ENCODE results near the gene LYST. TPM values are rescaled to one million over a fixed set of nuclear protein-coding genes. Genes with fewer than 3 reads are reported as not detected.
"Not testable (repeated sequence)": the region's sequence is repeated elsewhere in the genome, so short reads cannot be mapped to it uniquely, and the experiment has no call there.

The LYST gene
- polyA plus RNA-seq, 1 of the 3 experiments (the other 2 are of a cell fraction): 3.9 TPM

DNA sequence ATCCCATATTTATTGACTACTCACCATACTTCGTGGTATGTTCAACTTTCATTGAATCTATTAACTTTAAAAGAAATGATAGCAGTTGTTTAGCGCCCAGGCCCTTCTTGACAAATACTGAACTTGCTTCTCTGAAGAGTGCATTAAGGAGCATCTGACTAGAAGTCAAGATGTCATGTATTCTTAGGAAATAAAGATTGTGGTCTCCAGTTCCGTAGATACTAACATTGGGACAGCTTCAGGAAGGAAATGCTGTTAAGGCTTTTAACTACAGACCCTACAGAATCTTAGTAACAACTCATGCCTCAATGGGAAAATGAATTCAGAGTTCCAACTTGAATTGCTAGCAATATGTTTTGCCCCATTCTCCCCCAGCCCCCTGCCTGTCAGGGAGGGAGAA, 14.8 kb downstream of the LYST start:
- ChIA-PET POLR2A (no interaction called here), CTCF (interaction anchor here (1.5 to 3.4 kb wide), 2 partner anchors 9 to 14 kb away, joined by 6 to 13 read pairs; partner anchors contain the start of gene LYST)
- Histone ChIP-seq H3K36me3 (replicated peaks in 1 of 2; ENCODE audit: control insufficient read depth in 1 of 2, insufficient read depth in 2 of 2, low read length in 1 of 2) (no peaks in the 10 kb centered on the region), H3K9me2 (no peaks in the 10 kb centered on the region), H3F3A (replicated peaks; ENCODE audit: insufficient read depth) (peaks cover 6% of the 10 kb centered on the region), H2AFZ (ENCODE audit: low read depth) (no peak overlapping the region), H3K79me2 (ENCODE audit: insufficient read depth) (peaks cover 49% of the 10 kb centered on the region), H3K4me2 (no peak overlapping the region), H3K9me3 (no peaks in the 10 kb centered on the region), H3K27me3 (ENCODE audit: insufficient read depth) (no peaks in the 10 kb centered on the region), H3K27ac (ENCODE audit: low read depth in 2 of 2, low read length in 1 of 2) (no peak overlapping the region), H3K9ac (no peak overlapping the region), H3K4me1 (ENCODE audit: control insufficient read depth in 1 of 2, insufficient read depth in 2 of 2, low read depth in 1 of 2, low read length in 1 of 2) (no peaks in the 10 kb centered on the region; a peak in 1 of 4 replicates), H4K20me1 (ENCODE audit: insufficient read depth) (no peaks in the 10 kb centered on the region), H3K4me3 (ENCODE audit: low read depth in 2 of 2, low read length in 1 of 2) (no peak overlapping the region)
- WGBS (ENCODE audit: low lambda C conversion rate): 92% methylated on average over 3 of the region's 3 CpGs
- no peak for DNase-seq
- no peak for TF ChIP-seq FOXM1 (IDR thresholded peaks at IDR 0.05; ENCODE audit: low read depth)
- TF ChIP-seq POLR2AphosphoS5 (IDR thresholded peaks at IDR 0.05; ENCODE audit: low read depth, low read length): no peak
- TF ChIP-seq, protein P1, sequence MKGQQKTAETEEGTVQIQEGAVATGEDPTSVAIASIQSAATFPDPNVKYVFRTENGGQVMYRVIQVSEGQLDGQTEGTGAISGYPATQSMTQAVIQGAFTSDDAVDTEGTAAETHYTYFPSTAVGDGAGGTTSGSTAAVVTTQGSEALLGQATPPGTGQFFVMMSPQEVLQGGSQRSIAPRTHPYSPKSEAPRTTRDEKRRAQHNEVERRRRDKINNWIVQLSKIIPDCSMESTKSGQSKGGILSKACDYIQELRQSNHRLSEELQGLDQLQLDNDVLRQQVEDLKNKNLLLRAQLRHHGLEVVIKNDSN (IDR thresholded peaks at IDR 0.05; ENCODE audit: borderline replicate concordance, low read depth): no peak
- no peak for TF ChIP-seq MEF2A (IDR thresholded peaks at IDR 0.05; ENCODE audit: borderline replicate concordance, low read depth)
- TF ChIP-seq YY1 (IDR thresholded peaks at IDR 0.05; ENCODE audit: low read depth): no peak
- TF ChIP-seq NRF1 (IDR thresholded peaks at IDR 0.05; ENCODE audit: low read depth, low read length): no peak
- no peak for TF ChIP-seq TEAD4 (IDR thresholded peaks at IDR 0.05; ENCODE audit: borderline replicate concordance, insufficient read depth)
- no peak for TF ChIP-seq SIN3A (IDR thresholded peaks at IDR 0.05; ENCODE audit: borderline replicate concordance, low read depth, low read length)
- TF ChIP-seq SMC3 (IDR thresholded peaks at IDR 0.05; ENCODE audit: low read depth, low read length): no peak
- TF ChIP-seq, protein P2, sequence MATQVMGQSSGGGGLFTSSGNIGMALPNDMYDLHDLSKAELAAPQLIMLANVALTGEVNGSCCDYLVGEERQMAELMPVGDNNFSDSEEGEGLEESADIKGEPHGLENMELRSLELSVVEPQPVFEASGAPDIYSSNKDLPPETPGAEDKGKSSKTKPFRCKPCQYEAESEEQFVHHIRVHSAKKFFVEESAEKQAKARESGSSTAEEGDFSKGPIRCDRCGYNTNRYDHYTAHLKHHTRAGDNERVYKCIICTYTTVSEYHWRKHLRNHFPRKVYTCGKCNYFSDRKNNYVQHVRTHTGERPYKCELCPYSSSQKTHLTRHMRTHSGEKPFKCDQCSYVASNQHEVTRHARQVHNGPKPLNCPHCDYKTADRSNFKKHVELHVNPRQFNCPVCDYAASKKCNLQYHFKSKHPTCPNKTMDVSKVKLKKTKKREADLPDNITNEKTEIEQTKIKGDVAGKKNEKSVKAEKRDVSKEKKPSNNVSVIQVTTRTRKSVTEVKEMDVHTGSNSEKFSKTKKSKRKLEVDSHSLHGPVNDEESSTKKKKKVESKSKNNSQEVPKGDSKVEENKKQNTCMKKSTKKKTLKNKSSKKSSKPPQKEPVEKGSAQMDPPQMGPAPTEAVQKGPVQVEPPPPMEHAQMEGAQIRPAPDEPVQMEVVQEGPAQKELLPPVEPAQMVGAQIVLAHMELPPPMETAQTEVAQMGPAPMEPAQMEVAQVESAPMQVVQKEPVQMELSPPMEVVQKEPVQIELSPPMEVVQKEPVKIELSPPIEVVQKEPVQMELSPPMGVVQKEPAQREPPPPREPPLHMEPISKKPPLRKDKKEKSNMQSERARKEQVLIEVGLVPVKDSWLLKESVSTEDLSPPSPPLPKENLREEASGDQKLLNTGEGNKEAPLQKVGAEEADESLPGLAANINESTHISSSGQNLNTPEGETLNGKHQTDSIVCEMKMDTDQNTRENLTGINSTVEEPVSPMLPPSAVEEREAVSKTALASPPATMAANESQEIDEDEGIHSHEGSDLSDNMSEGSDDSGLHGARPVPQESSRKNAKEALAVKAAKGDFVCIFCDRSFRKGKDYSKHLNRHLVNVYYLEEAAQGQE (IDR thresholded peaks at IDR 0.05; ENCODE audit: low read depth, low read length): no peak
- no peak for TF ChIP-seq ELF1 (IDR thresholded peaks at IDR 0.05)
- TF ChIP-seq MXI1 (IDR thresholded peaks at IDR 0.05; ENCODE audit: low read depth, low read length): no peak
- TF ChIP-seq RFX5 (IDR thresholded peaks at IDR 0.05; ENCODE audit: low read length): no peak
- TF ChIP-seq RXRA (IDR thresholded peaks at IDR 0.05; ENCODE audit: borderline replicate concordance, low read depth): no peak
- TF ChIP-seq, protein P3, sequence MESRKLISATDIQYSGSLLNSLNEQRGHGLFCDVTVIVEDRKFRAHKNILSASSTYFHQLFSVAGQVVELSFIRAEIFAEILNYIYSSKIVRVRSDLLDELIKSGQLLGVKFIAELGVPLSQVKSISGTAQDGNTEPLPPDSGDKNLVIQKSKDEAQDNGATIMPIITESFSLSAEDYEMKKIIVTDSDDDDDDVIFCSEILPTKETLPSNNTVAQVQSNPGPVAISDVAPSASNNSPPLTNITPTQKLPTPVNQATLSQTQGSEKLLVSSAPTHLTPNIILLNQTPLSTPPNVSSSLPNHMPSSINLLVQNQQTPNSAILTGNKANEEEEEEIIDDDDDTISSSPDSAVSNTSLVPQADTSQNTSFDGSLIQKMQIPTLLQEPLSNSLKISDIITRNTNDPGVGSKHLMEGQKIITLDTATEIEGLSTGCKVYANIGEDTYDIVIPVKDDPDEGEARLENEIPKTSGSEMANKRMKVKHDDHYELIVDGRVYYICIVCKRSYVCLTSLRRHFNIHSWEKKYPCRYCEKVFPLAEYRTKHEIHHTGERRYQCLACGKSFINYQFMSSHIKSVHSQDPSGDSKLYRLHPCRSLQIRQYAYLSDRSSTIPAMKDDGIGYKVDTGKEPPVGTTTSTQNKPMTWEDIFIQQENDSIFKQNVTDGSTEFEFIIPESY (IDR thresholded peaks at IDR 0.05; ENCODE audit: borderline replicate concordance, low read depth): no peak
- no peak for TF ChIP-seq TCF12 (IDR thresholded peaks at IDR 0.05)
- TF ChIP-seq TAF1 (IDR thresholded peaks at IDR 0.05; ENCODE audit: borderline replicate concordance, low read depth, low read length): no peak
- TF ChIP-seq RCOR1 (IDR thresholded peaks at IDR 0.05; ENCODE audit: low read length): no peak

DNA sequence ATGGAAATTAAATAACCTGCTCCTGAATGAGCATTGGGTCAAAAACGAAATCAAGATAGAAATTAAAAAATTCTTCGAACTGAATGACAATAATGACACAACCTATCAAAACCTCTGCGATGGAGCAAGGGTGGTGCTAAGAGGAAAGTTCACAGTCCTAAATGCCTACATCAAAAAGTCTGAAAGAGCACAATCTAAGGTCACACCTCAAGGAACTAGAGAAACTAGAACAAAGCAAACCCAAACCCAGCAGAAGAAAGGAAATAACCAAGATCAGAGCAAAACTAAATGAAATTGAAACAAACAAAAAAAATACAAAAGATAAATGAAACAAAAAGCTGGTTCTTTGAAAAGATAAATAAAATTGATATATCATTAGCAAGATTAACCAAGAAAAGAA, 18.5 kb downstream of the LYST start:
- H3F3A ChIP-seq (replicated peaks; ENCODE audit: insufficient read depth); H2AFZ ChIP-seq (ENCODE audit: low read depth); POLR2A ChIA-PET; H3K9me2 ChIP-seq; H3K4me3 ChIP-seq (ENCODE audit: low read depth in 2 of 2, low read length in 1 of 2); H3K27me3 ChIP-seq (ENCODE audit: insufficient read depth); H3K4me1 ChIP-seq (ENCODE audit: control insufficient read depth in 1 of 2, insufficient read depth in 2 of 2, low read depth in 1 of 2, low read length in 1 of 2); H3K4me2 ChIP-seq; H4K20me1 ChIP-seq (ENCODE audit: insufficient read depth); H3K9ac ChIP-seq; DNase-seq; H3K27ac ChIP-seq (ENCODE audit: low read depth in 2 of 2, low read length in 1 of 2); H3K9me3 ChIP-seq; CTCF ChIA-PET; H3K36me3 ChIP-seq (replicated peaks in 1 of 2; ENCODE audit: control insufficient read depth in 1 of 2, insufficient read depth in 2 of 2, low read length in 1 of 2): not testable (repeated sequence)
- WGBS (ENCODE audit: low lambda C conversion rate): 88% methylated on average over 3 of the region's 3 CpGs
- H3K79me2 ChIP-seq (ENCODE audit: insufficient read depth): peaks cover 48% of the 10 kb centered on the region
